Measurements from ENCODE around the gene LDLRAD4.

Gene LDLRAD4

DNA sequence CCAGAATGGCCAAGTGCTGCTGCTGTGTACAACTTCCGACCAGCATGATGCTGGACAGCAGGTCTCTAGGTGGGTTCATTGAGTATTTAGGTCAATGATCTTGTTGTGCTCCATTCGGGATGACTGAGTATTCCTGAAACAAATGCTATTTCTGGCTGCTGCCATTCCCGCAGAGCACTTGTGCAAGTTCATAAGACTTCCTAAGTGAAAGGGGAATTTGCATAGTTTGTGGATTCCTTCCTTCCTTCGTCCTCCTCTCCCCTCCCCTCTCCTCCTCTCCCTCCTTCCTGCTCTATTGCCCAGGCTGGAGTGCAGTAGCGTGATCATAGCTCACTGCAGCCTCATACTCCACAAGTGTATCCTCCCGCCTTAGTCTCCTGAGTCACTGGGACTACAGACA is 40.4 kb downstream of the LDLRAD4 start:
- Histone ChIP-seq H4K20me1 (ENCODE audit: insufficient read depth, low read length) (peaks cover 58% of the 10 kb centered on the region), H3K4me1 (ENCODE audit: insufficient read depth, low read length) (no peaks in the 10 kb centered on the region), H3K27me3 (ENCODE audit: insufficient read depth, low read length, poor library complexity) (no peaks in the 10 kb centered on the region), H3K9ac (ENCODE audit: low read depth, low read length) (no peak overlapping the region), H3K79me2 (ENCODE audit: insufficient read depth, low read length) (peaks cover 56% of the 10 kb centered on the region), H3K9me3 (ENCODE audit: insufficient read depth, low read length, severe bottlenecking) (no peaks in the 10 kb centered on the region), H3K27ac (ENCODE audit: low read length) (no peak overlapping the region), H3K36me3 (ENCODE audit: insufficient read depth, low read length) (no peaks in the 10 kb centered on the region), H2AFZ (ENCODE audit: low read depth, low read length) (no peak overlapping the region), H3K4me2 (ENCODE audit: insufficient read depth, low read length) (no peak overlapping the region), H3K4me3 (ENCODE audit: low read depth in 1 of 2, low read length in 2 of 2) (no peak overlapping the region)
- no peak for ATAC-seq (ENCODE audit: insufficient read depth, low read depth)
- DNase-seq: no peak
- TF ChIP-seq, protein P1, sequence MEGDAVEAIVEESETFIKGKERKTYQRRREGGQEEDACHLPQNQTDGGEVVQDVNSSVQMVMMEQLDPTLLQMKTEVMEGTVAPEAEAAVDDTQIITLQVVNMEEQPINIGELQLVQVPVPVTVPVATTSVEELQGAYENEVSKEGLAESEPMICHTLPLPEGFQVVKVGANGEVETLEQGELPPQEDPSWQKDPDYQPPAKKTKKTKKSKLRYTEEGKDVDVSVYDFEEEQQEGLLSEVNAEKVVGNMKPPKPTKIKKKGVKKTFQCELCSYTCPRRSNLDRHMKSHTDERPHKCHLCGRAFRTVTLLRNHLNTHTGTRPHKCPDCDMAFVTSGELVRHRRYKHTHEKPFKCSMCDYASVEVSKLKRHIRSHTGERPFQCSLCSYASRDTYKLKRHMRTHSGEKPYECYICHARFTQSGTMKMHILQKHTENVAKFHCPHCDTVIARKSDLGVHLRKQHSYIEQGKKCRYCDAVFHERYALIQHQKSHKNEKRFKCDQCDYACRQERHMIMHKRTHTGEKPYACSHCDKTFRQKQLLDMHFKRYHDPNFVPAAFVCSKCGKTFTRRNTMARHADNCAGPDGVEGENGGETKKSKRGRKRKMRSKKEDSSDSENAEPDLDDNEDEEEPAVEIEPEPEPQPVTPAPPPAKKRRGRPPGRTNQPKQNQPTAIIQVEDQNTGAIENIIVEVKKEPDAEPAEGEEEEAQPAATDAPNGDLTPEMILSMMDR (IDR thresholded peaks at IDR 0.05; ENCODE audit: borderline replicate concordance, extremely low read depth, low read length, poor library complexity, severe bottlenecking): no peak
- no peak for TF ChIP-seq EZH2 (IDR thresholded peaks at IDR 0.05; ENCODE audit: borderline replicate concordance, low read depth, low read length, severe bottlenecking)

DNA sequence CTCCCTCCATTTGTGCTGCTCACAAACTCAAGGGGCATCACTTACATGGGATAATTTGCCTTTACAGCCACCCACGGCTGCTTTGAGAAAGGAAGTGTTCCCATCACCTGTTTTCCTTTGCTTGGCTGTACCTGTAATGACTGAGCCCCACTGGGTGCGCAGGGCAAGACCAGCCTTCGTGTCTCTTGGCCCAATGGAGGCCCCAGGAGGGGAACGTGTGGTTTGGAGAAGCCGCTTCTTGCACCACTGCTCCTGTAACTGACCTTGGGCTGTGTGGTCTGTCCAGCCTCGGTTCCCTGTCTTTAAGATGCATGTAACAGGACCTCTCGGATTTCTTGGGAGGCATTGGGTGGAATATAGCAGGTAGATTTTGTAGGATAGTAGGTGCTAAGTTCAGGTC is 41.1 kb downstream of the LDLRAD4 start:
- Histone ChIP-seq H4K20me1 (ENCODE audit: insufficient read depth, low read length) (peaks cover 60% of the 10 kb centered on the region), H3K4me3 (ENCODE audit: low read depth in 1 of 2, low read length in 2 of 2) (no peak overlapping the region), H3K9ac (ENCODE audit: low read depth, low read length) (no peak overlapping the region), H2AFZ (ENCODE audit: low read depth, low read length) (no peak overlapping the region), H3K27ac (ENCODE audit: low read length) (no peak overlapping the region), H3K4me2 (ENCODE audit: insufficient read depth, low read length) (no peak overlapping the region), H3K79me2 (ENCODE audit: insufficient read depth, low read length) (peaks cover 60% of the 10 kb centered on the region), H3K36me3 (ENCODE audit: insufficient read depth, low read length) (no peaks in the 10 kb centered on the region), H3K27me3 (ENCODE audit: insufficient read depth, low read length, poor library complexity) (no peaks in the 10 kb centered on the region), H3K4me1 (ENCODE audit: insufficient read depth, low read length) (no peaks in the 10 kb centered on the region), H3K9me3 (ENCODE audit: insufficient read depth, low read length, severe bottlenecking) (no peaks in the 10 kb centered on the region)
- TF ChIP-seq EZH2 (IDR thresholded peaks at IDR 0.05; ENCODE audit: borderline replicate concordance, low read depth, low read length, severe bottlenecking): no peak
- TF ChIP-seq, protein P1 (IDR thresholded peaks at IDR 0.05; ENCODE audit: borderline replicate concordance, extremely low read depth, low read length, poor library complexity, severe bottlenecking): no peak
- DNase-seq: no peak
- no peak for ATAC-seq (ENCODE audit: insufficient read depth, low read depth)

DNA sequence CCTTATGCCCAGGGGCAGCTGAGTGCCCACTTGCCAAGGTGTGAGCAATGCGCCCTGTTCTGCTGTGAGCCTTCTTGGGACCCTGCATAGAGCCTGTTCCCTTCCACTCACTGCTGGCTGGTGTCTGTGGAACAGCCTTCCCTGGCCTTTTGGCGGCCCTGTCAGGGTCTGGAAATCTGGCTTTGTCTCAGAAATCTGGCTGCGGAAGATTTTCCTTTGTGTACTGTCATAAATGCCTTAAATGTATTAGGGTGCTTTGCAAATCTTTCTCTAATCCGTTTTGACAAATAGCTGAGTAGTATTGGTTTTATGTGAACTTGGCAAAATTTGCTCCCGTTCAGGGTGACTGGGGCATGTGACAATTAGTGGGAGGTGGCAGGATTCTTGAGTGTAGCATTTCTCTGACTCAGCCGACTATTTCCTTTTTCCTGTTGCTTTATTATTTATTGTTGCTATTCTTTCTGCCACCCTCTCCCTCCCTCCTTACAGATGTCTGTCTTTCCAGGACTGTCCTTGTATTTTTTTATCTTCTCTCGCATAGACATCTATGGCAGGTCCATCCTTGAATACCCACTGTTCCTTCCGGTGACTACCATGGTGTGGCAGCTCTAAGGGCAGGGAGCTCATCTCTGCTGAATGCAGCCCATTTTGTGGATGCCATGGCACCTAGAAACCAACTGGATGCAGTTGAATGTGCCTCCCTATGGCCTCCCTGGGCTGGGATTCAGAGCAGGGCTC is 41.8 kb downstream of the LDLRAD4 start:
- no peak overlapping the region for H2AFZ ChIP-seq (ENCODE audit: low read depth, low read length)
- H3K9me3 ChIP-seq (ENCODE audit: insufficient read depth, low read length, severe bottlenecking): no peaks in the 10 kb centered on the region
- no peak overlapping the region for H3K4me2 ChIP-seq (ENCODE audit: insufficient read depth, low read length)
- no peak for ATAC-seq (ENCODE audit: insufficient read depth, low read depth)
- H3K27me3 ChIP-seq (ENCODE audit: insufficient read depth, low read length, poor library complexity): no peaks in the 10 kb centered on the region
- no peak overlapping the region for H3K9ac ChIP-seq (ENCODE audit: low read depth, low read length)
- no peak for DNase-seq
- no peaks in the 10 kb centered on the region for H3K36me3 ChIP-seq (ENCODE audit: insufficient read depth, low read length)
- no peak for TF ChIP-seq EZH2 (IDR thresholded peaks at IDR 0.05; ENCODE audit: borderline replicate concordance, low read depth, low read length, severe bottlenecking)
- TF ChIP-seq, protein P1 (IDR thresholded peaks at IDR 0.05; ENCODE audit: borderline replicate concordance, extremely low read depth, low read length, poor library complexity, severe bottlenecking): no peak
- H3K79me2 ChIP-seq (ENCODE audit: insufficient read depth, low read length): peaks cover 62% of the 10 kb centered on the region
- H3K4me3 ChIP-seq (ENCODE audit: low read depth in 1 of 2, low read length in 2 of 2): no peak overlapping the region
- peaks cover 63% of the 10 kb centered on the region for H4K20me1 ChIP-seq (ENCODE audit: insufficient read depth, low read length)
- H3K4me1 ChIP-seq (ENCODE audit: insufficient read depth, low read length): no peaks in the 10 kb centered on the region
- H3K27ac ChIP-seq (ENCODE audit: low read length): no peak overlapping the region

Measured in DND-41 (cell line).